HG03342 (cell line): ENCODE results near the gene HDAC9.
"Not testable (repeated sequence)": the region's sequence is repeated elsewhere in the genome, so short reads cannot be mapped to it uniquely, and the experiment has no call there.

Source experiments
- ATAC-seq: cut with Tn5 transposase; IDR thresholded peaks from one replicate; pipeline ENCODE4 v1.9.1; 2021; ENCODE audit warnings: mild to moderate bottlenecking, moderate library complexity; ENCODE audit not compliant: unreplicated experiment

HDAC9 gene

DNA sequence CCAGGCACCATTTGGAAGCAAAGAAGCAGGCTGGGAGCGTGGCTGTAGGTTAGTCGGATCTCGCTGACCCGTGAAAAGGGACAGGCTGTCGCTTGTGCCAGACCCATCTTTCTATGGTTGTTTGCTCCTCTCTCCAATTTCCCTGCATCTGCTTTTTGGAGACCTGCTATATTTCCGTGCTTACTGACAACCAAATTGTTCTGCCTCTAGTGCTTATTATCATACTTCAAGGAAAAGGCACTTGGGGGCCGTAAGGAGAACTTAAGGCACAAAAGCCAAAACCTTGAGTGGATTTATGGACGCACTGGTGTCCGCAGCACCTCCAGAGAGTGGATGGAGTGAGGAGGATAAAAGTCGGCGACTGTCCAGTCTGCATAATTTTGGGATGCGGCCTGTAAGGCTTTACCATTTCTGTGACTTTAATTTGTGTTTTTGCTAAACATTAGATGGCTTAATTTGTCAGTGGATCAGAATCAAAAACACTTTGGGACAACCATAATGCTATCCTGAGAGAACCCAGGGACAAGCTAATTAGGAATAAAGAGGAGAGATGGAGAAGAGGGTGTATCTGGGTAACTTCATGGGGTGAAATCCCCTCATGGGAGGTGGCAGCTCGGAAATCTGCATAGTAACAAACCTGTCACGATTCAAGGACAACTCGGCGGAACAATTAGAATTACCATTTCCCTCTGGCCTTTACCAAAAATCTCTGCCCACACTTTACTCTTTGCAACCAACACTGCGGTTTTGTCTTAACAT lies 206.7 kb downstream of the HDAC9 start:
- ATAC-seq, result no peak

DNA sequence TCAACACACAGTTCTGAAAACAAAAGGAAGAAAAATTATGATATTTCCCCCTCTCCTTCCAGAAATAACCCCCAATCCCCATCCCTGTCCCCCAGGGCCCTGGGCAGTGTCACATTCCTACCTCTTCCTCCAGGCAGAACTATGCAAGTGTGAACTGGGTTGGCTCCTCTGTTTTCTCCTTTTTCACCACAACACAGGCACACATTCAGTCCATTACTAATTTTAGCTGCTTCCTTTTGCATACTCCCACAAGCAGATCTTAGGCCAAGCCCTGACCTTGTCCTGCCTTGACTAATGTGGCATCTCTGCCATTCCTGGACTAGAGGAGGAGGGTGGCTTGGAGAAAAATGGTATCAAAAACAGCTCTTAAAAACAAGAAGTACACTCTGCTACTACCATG lies 208.1 kb downstream of the HDAC9 start:
- ATAC-seq, result no peak

DNA sequence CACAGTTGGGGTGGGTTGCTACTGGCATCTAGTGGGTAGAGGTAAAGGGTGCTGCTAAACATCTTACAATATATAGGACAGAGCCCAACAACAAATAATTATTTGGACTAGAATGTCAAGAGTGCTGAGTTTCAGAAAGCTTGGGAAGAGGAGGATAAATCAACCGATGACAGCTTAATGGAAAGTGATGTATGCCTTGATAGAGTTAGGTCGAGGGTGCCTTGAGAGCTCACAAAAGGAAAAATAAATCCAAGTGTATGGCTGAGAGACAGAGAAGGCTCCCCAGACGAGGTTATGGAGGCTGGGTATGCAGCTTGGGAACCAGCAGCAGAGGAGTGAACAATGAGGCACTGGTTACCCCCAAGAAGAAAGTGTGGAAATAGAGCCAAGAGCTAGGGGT lies 211.1 kb downstream of the HDAC9 start:
- ATAC-seq, result no peak

DNA sequence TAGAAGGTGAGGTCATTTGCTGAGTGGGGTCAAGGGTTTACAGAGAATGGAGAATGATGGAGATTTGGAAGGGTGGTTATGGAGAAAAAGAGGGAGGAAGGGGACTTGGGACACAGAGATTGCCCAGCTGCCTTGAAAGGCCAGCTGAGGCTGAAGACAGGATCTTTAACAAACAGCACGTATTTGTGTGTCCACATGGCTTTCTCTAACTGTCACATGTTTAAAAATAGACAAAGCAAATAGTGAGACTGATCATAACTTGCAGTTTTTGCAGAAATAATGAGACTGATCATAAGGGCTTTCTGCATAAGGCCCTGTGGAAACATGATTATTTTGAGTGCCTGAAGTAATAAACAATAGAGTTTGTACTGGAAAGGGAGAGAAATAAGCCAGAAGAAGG lies 212.7 kb downstream of the HDAC9 start:
- ATAC-seq, result no peak

DNA sequence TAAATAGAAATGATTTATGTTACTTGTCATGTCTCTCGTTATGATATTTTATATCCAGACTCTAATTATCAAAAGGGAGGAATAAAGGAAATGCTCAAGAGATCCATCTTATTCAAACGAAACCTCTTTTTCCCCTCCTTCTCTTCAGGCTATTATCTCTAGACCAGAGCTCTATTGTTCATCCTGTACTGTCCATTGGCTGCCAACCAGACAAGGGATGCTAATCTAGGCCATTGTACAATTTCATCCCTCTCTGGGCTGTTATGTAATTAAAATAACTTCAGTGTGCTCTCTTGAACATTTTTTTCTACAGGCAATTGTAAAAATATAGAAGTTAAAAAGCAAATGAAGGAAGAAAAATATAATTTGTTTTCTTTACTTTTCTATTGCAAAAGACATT lies 220.4 kb downstream of the HDAC9 start:
- ATAC-seq, result no peak

DNA sequence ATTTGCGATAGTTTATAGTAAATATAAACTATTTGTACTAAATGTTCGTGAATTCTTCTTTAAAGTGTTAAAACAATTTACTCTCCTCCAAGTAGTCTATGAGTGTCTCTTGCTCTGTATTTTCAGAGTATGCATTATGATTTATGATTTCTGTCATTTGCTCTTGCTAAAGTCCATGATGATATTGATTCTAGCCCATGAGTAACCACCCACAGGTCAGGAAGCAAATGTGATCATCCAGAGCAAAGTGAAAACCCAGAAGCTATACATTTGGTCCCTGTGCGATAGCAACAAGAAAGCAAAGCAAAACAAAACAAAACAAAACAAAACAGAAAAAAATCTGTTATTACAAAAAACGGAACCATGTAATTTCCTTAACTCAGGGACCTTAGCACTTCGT lies 225.9 kb downstream of the HDAC9 start:
- no peak for ATAC-seq

DNA sequence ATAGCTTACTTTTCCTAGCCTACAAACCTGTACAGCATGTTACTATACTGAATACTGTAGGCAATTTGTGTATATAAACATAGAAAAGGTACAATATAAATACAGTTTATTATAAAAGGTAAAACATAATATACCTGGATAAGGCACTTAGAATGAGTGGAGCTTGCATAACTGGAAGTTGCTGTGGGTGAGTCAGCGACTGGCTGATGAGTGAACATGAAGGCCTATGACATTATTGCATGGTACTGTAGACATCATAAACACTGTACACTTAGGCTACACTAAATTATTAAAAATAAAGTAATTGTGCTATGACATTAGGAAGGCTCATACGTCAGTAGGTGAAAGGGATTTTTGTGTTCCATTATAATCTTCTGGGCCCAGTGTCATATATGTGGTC lies 228.8 kb downstream of the HDAC9 start:
- ATAC-seq, result no peak

DNA sequence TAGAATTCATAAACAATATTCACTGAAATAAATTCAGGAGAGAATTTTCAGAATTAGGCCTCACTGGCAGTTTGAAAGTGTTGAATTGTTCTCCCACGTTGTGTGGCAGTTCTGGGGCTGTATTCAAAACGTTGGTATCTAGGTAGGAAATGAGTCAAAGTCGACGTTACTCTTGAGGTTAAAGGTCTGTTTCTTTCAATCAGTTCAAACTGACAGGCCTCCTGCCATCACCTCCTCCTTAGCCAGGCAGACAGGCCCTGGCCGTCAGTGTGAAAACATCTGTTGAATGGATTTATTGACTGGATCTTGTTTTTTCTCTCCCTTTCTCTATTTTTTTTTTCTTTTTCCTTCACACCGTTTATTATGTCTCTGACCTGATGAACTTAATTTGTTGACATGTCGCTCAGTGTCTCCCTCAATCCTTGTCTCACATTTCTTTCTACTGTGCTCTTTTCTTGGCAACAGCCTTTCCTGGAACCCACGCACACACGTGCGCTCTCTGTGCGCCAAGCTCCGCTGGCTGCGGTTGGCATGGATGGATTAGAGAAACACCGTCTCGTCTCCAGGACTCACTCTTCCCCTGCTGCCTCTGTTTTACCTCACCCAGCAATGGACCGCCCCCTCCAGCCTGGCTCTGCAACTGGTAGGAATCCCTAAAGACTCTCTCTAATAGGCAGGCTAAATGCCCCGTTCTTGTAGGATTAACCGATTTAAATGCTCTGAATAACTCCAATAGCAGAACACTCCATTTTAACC lies 231.7 kb downstream of the HDAC9 start:
- ATAC-seq, result no peak

DNA sequence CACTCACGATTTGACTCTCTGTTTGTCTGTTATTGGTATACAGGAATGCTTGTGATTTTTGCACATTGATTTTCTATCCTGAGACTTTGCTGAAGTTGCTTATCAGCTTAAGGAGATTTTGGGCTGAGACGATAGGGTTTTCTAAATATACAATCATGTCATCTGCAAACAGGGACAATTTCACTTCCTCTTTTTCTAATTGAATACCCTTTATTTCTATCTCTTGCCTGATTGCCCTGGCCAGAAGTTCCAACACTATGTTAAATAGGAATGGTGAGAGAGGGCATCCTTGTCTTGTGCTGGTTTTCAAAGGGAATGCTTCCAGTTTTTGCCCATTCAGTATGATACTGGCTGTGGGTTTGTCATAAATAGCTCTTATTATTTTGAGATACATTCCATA lies 240.5 kb downstream of the HDAC9 start:
- not testable (repeated sequence) for ATAC-seq

DNA sequence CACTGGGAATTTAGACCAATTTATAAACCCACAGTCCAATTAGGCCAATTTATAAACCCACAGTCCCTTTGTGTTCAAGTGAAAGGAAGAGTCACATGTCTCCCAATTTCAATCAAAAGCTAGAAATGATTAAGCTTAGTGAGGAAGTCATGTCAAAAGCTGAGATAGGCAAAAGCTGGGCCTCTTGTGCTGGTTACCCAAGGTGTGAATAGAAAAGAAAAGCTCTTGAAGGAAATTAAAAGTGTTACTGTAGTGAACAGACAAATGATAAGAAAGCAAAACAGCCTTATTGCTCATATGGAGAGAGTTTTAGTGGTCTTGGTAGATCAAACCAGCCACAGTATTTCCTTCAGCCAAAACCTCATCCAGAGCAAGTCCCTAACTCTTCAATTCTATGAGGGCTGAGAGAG lies 245.0 kb downstream of the HDAC9 start:
- ATAC-seq, result no peak

DNA sequence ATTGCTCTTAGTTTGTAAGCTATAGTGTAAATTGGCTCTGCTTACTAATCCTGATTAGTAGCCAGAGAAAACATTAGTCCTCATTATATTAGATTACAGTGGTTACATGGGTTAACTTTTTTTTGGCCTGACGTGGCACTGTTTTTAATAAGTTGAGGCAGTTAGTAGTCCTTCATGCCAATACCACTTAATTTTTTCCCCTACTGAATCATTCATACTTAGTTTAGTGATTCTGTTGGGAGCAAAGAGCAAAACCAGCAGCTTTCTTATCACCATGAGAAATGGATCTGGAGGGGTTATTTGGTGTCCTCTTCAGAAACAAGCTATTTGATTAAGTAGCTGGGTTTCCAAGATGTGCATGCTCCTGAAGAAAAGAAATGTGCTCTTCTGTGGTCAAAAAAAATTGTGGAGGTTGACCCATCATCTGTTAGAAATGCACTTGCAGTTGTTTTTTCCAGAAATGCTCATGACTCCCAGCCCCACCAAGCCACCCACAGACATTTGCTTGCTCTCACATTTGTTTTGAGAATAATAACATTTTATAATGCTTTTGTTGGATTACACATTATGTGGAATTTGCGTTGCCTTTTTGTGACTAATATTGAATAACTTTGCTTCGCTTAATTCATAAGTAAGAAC lies 258.5 kb downstream of the HDAC9 start:
- ATAC-seq, result no peak

DNA sequence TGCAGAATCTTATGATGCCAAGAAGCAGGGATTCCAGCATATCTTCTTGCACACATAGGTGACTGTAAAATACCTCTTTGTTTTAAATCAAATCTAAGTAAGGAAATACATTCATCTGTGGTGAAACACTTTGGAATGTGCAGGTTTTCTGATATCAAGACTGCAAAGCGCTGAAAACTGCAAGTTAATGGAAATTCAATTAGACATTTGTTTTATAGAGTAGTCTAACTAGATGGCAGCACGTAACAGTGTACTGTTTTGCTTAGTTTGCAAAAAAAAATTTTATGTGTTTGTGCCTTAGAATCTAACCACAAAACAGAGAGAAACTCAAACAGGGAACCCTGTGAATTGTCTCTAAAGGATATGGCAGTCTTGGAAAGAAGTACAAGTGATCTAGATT lies 259.2 kb downstream of the HDAC9 start:
- ATAC-seq, result no peak

DNA sequence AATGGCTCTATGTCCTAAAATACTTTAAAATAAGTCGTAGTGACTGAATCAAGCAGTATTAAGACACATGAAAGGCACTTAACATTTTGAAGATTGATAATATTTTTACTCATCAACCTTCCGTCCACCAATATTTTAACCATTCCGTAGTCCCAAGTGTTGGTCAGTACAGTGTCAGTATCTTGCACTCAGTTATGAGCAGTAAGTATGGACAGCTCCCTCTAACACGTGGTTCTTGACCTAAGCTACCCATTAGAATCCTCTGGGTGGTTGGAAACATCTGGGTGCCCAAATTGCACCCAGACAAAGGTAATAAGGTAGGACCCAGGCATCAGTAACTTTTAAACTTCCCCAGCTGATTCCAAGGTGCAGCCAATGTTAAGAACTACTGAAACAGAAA lies 260.2 kb downstream of the HDAC9 start:
- no peak for ATAC-seq

DNA sequence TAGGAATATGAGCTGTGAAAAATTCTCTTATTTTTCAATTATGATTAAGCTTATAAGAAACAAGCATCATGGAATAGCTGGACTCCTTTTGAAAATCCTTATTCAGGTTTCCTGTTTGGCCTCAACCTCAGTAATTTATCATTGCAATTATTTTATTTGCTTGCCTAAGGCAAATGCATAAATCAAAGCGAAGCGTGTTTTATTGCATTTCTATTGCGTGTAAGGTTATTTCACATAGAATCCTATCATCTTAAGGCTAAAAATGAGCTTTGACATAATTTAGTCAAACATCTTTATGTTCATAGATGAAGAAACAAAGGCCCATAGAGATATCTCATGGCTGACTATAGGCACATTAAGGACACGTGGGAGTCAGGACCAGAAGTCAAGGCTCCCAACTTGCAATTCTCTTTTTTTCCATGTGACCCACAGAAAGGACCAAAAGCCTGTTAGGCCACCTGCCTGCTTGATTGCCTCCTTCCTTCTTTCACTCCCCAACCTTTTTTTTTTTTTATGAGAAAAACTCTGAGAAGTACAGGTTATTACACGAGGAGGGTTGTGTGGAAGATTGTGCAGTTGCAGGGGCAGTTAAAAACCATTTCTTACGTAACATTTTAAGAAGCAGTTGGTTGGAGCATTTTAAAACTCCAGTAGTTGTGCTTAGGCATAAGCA lies 261.0 kb downstream of the HDAC9 start:
- no peak for ATAC-seq

DNA sequence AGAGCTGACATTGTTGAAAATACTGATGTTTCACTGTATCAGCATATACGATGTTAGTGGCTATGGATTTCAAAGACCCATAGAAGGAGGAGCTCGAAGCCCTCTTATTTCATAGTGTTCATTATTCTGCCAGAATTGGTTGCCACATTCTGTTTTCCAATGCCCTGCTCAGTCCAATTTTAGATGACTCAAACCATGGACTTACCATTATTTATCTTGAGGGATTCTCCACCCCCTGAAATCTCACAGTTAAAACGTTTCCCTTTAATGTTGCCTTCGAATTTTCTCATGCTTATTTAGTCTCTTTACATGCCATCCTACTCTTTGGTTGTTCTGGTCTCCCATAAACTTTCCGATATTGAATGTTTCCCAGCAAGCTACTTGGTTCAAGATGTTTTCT lies 264.5 kb downstream of the HDAC9 start:
- no peak for ATAC-seq

DNA sequence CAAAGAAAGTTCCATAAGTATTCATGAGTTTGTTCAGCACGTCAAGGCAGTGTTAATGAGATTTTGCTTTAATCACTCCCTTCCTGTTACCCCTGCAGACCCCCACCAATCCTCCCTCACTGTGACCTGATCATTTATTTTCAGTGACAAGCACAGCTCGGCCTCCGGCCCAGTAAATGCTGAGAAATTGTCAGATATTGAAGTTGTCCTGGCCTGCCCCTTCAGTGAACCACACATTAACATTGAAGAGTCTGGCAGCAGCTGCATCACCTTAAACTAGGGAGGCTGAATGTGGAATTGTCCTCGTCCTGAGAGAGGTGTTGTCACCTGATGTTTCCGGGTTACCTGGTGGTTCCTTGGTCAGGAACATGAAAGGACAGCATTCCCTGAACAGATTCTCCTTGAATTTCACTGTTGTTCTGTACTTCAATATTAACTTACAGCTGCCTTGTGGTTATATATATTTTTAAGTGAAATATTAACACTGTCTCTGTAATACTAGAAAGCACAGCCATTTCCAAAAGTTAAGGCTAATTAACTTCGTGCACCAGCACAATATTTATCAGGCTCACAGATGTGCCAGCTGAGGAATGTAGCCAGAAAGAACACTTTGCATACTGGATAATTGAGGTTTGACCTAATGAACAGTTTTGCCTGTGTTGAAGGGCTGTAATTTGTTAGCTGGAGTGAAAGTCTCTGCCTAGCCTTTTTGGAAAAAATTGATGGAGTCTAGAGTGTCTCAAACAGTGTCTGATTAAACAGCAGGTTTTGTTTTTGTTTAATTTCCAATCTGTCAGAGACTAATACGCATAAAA lies 265.3 kb downstream of the HDAC9 start:
- no peak for ATAC-seq

DNA sequence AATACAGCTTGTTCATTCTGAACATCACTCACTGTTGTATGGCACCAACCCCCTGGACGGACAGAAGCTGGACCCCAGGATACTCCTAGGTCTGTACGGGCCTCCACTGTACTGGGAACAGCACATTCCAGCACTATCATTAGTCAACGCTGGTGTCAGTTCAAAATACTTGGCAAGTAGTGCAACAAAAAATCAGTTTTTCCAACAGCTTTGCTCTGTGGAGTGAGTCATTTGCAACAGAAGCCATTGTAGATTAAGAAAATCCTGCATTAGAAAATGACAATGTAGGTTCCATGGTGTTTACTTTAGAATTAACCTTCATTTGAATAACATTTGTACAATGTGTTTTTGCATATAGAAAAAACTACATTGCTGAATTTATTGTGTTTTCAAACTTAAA lies 266.6 kb downstream of the HDAC9 start:
- no peak for ATAC-seq

DNA sequence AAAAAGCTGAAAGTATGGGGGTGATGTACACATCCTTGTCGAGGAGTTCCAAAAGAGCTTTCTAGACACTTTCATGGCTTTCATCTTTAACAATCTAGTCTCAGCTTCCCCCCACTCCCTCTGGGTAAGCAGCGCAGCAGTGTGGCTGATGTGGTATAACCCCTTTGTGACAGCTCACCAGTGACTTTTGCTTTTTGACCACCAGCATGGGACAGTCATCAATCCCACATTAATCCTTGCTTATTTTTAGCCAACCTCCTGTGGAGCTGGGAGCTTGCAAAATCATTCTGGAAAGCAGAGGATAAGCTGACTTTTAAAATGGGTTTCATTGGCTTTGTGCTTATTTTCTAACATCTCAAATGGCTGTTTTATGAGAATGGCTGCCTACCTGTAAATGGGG lies 272.7 kb downstream of the HDAC9 start:
- ATAC-seq, result no peak

DNA sequence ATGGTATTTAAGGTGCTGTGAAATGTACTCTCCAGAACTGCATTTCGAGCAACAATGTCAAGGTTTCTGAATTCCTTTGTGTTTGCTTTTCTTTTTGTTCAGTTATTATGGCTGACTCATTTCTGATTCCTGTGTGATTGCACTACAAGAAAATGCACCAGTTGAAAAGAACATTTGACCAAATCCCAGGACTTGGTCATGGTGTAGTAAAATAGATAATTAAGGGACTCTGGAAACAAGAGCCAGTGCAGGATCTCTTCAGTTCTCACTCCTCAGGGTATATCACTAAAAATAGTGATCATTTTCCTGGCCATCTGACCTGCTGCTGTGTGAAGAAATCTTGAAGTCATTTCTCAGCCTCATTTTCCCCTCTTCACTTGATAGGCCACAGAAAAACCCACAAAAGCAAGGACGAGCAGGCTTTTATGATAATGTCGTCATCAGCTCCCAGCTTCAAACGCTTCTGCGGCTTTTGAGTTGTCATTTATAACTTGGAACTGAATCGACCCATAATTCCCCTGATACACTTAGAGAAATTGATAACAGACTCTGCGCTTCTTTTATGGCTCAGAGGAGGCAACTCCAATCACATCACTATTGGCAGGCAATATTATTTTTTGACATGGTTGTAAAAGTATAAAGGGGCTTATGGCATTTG lies 274.7 kb downstream of the HDAC9 start:
- no peak for ATAC-seq

DNA sequence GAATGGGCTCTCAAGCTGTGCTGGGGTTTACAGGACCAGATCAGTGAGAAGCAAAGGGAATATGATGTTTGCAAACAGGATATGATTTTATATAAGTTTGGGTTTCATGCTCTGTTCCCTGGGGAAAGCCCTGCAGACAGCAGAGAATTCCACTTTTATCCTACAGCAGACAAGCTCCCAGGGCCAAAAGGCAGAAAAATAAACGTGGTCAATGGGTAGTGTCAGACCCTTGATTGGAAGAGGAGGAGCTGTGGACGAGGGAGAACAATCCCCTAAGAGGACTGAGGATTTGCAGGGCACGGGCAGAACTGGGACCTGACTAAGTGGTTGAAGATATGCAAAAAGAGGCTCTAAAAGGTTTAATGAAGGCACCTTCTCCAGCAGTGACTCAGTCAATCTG lies 275.3 kb downstream of the HDAC9 start:
- ATAC-seq, result no peak
